Glutamatergic neuron (in vitro differentiated cells): Measurements from ENCODE around the gene MRPL19. TPM values are rescaled to one million over a fixed set of nuclear protein-coding genes. Genes with fewer than 3 reads are reported as not detected.

Experiments
- DNase-seq: peaks from one replicate; pipeline ENCODE4 v3.0.0; 2022
- H3K27ac Mint-ChIP-seq: one replicate; pipeline ENCODE4 v1.8.0; 2020; ENCODE audit warnings: mild to moderate bottlenecking, mixed read lengths, inconsistent platforms; ENCODE audit not compliant: unreplicated experiment
- H3K27me3 Mint-ChIP-seq: one replicate; pipeline ENCODE4 v1.8.0; 2020; ENCODE audit warnings: mild to moderate bottlenecking, moderate library complexity, mixed read lengths, inconsistent platforms; ENCODE audit not compliant: unreplicated experiment
- H3K36me3 Mint-ChIP-seq: one replicate; pipeline ENCODE4 v1.8.0; 2020; ENCODE audit warnings: mild to moderate bottlenecking, mixed read lengths, inconsistent platforms; ENCODE audit not compliant: unreplicated experiment
- H3K4me1 Mint-ChIP-seq: one replicate; pipeline ENCODE4 v1.8.0; 2020; ENCODE audit warnings: mild to moderate bottlenecking, low read depth, mixed read lengths, inconsistent platforms; ENCODE audit not compliant: unreplicated experiment
- H3K4me3 Mint-ChIP-seq: one replicate; pipeline ENCODE4 v1.8.0; 2020; ENCODE audit warnings: mild to moderate bottlenecking, mixed read lengths, inconsistent platforms; ENCODE audit not compliant: unreplicated experiment
- H3K9me3 Mint-ChIP-seq: one replicate; pipeline ENCODE4 v1.8.0; 2020; ENCODE audit warnings: mild to moderate bottlenecking, moderate library complexity, mixed read lengths, inconsistent platforms; ENCODE audit not compliant: unreplicated experiment
- CTCF ChIP-seq: fragments of 200-600 bp; sonication (generic); IDR thresholded peaks from one replicate; pipeline ENCODE4 v1.5.0; 2021; ENCODE audit not compliant: partially characterized antibody, unreplicated experiment
- total RNA-seq: library from RNA; stranded (reverse); fragmentation: NEBNext Ultra II Directional; extraction: Animal tissue kit (Norgen Biotek cat#: 25700); gene quantifications from one replicate; pipeline ENCODE4 v1.2.1, GENCODE V29; 2021; ENCODE audit not compliant: unreplicated experiment

Gene MRPL19
- total RNA-seq, 1 donor from 2014 or later: 44.6 TPM

- Mint-ChIP-seq H3K9me3 (no peaks in the 10 kb centered on the region), H3K27ac (no peak overlapping the region), H3K4me3 (no peak overlapping the region), H3K27me3 (no peaks in the 10 kb centered on the region), H3K36me3 (no peaks in the 10 kb centered on the region), H3K4me1 (no peaks in the 10 kb centered on the region)
- DNase-seq: no peak
- no peak for TF ChIP-seq CTCF
Observed at GRCh38 chr2:75616406-75616805, 30.2 kb upstream of the MRPL19 start.

GRCh38 chr2:75616933-75617332 lies 29.6 kb upstream of the MRPL19 start:
- no peaks in the 10 kb centered on the region for H3K27me3 Mint-ChIP-seq
- no peaks in the 10 kb centered on the region for H3K9me3 Mint-ChIP-seq
- H3K27ac Mint-ChIP-seq: no peak overlapping the region
- no peak overlapping the region for H3K4me3 Mint-ChIP-seq
- no peaks in the 10 kb centered on the region for H3K4me1 Mint-ChIP-seq
- DNase-seq: no peak
- H3K36me3 Mint-ChIP-seq: no peaks in the 10 kb centered on the region
- TF ChIP-seq CTCF: no peak

GRCh38 chr2:75619956-75620740 lies 26.4 kb upstream of the MRPL19 start:
- Mint-ChIP-seq H3K36me3 (no peaks in the 10 kb centered on the region), H3K27ac (no peak overlapping the region), H3K4me3 (no peak overlapping the region), H3K4me1 (no peaks in the 10 kb centered on the region), H3K9me3 (no peaks in the 10 kb centered on the region), H3K27me3 (no peaks in the 10 kb centered on the region)
- no peak for DNase-seq
- no peak for TF ChIP-seq CTCF

GRCh38 chr2:75621228-75621627 lies 25.4 kb upstream of the MRPL19 start:
- no peak for DNase-seq
- H3K9me3 Mint-ChIP-seq: no peaks in the 10 kb centered on the region
- H3K4me3 Mint-ChIP-seq: no peak overlapping the region
- no peaks in the 10 kb centered on the region for H3K4me1 Mint-ChIP-seq
- no peak overlapping the region for H3K27ac Mint-ChIP-seq
- H3K36me3 Mint-ChIP-seq: no peaks in the 10 kb centered on the region
- TF ChIP-seq CTCF: no peak
- no peaks in the 10 kb centered on the region for H3K27me3 Mint-ChIP-seq

GRCh38 chr2:75622500-75622899 lies 24.1 kb upstream of the MRPL19 start:
- H3K9me3 Mint-ChIP-seq: no peaks in the 10 kb centered on the region
- no peaks in the 10 kb centered on the region for H3K27me3 Mint-ChIP-seq
- DNase-seq: no peak
- H3K4me1 Mint-ChIP-seq: no peaks in the 10 kb centered on the region
- H3K36me3 Mint-ChIP-seq: no peaks in the 10 kb centered on the region
- H3K27ac Mint-ChIP-seq: no peak overlapping the region
- TF ChIP-seq CTCF: no peak
- H3K4me3 Mint-ChIP-seq: no peak overlapping the region
